Measurements from ENCODE around the gene CDCP1.
A peak's percentile ranks its signal among the peaks of the same experiment; 100 is the strongest.
"Not testable (repeated sequence)": the region's sequence is repeated elsewhere in the genome, so short reads cannot be mapped to it uniquely, and the experiment has no call there.

The CDCP1 gene

GRCh38 chr3:45071075-45071474 is 75.1 kb downstream of the CDCP1 start:
- no peak for DNase-seq (ENCODE audit: low read depth)
- no peak overlapping the region for H3K4me3 ChIP-seq (ENCODE audit: low read depth, low read length)

GRCh38 chr3:45067941-45068340 is 78.2 kb downstream of the CDCP1 start:
- no peak for DNase-seq (ENCODE audit: low read depth)

GRCh38 chr3:45067486-45067885 is 78.7 kb downstream of the CDCP1 start:
- DNase-seq (ENCODE audit: low read depth) = no peak
- H3K4me3 ChIP-seq (ENCODE audit: low read depth, low read length) = no peak overlapping the region

More at GRCh38 chr3:45067941-45068340, 78.2 kb downstream of the CDCP1 start:
- no peak overlapping the region for H3K4me3 ChIP-seq (ENCODE audit: low read depth, low read length)

- no peak for DNase-seq (ENCODE audit: low read depth)
- no peak overlapping the region for H3K4me3 ChIP-seq (ENCODE audit: low read depth, low read length)
Observed at GRCh38 chr3:45066109-45066801, 79.9 kb downstream of the CDCP1 start.

- no peak overlapping the region for H3K4me3 ChIP-seq (ENCODE audit: low read depth, low read length)
- no peak for DNase-seq (ENCODE audit: low read depth)
Observed at GRCh38 chr3:45065373-45065720, 80.8 kb downstream of the CDCP1 start.

- H3K4me3 ChIP-seq (ENCODE audit: low read depth, low read length) = no peak overlapping the region
Observed at GRCh38 chr3:45064512-45065372, 81.4 kb downstream of the CDCP1 start.

GRCh38 chr3:45062697-45063070 is 83.5 kb downstream of the CDCP1 start:
- DNase-seq (ENCODE audit: low read depth) = no peak
- no peak overlapping the region for H3K4me3 ChIP-seq (ENCODE audit: low read depth, low read length)

More at GRCh38 chr3:45064512-45065372, 81.4 kb downstream of the CDCP1 start:
- DNase-seq (ENCODE audit: low read depth) = peak; percentile 41

GRCh38 chr3:45060165-45060892 is 85.8 kb downstream of the CDCP1 start:
- no peak overlapping the region for H3K4me3 ChIP-seq (ENCODE audit: low read depth, low read length)
- no peak for DNase-seq (ENCODE audit: low read depth)

GRCh38 chr3:45059132-45059531 is 87.0 kb downstream of the CDCP1 start:
- DNase-seq (ENCODE audit: low read depth) = no peak
- H3K4me3 ChIP-seq (ENCODE audit: low read depth, low read length) = no peak overlapping the region

GRCh38 chr3:45057557-45057956 is 88.6 kb downstream of the CDCP1 start:
- no peak overlapping the region for H3K4me3 ChIP-seq (ENCODE audit: low read depth, low read length)
- no peak for DNase-seq (ENCODE audit: low read depth)

- no peak for DNase-seq (ENCODE audit: low read depth)
- no peak overlapping the region for H3K4me3 ChIP-seq (ENCODE audit: low read depth, low read length)
Observed at GRCh38 chr3:45056608-45057301, 89.4 kb downstream of the CDCP1 start.

- H3K4me3 ChIP-seq (ENCODE audit: low read depth, low read length) = no peak overlapping the region
- peak; percentile 44 for DNase-seq (ENCODE audit: low read depth)
Observed at GRCh38 chr3:45055411-45056143, 90.6 kb downstream of the CDCP1 start.

- no peak for DNase-seq (ENCODE audit: low read depth)
- no peak overlapping the region for H3K4me3 ChIP-seq (ENCODE audit: low read depth, low read length)
Observed at GRCh38 chr3:45055032-45055410, 91.2 kb downstream of the CDCP1 start.

GRCh38 chr3:45054196-45054857 is 91.9 kb downstream of the CDCP1 start:
- DNase-seq (ENCODE audit: low read depth) = peak; percentile 78
- no peak overlapping the region for H3K4me3 ChIP-seq (ENCODE audit: low read depth, low read length)

- DNase-seq (ENCODE audit: low read depth); H3K4me3 ChIP-seq (ENCODE audit: low read depth, low read length): not testable (repeated sequence)
Observed at GRCh38 chr3:45053805-45054195, 92.4 kb downstream of the CDCP1 start.

GRCh38 chr3:45051685-45052084 is 94.5 kb downstream of the CDCP1 start:
- no peak overlapping the region for H3K4me3 ChIP-seq (ENCODE audit: low read depth, low read length)
- DNase-seq (ENCODE audit: low read depth) = no peak

GRCh38 chr3:45049807-45050206 is 96.4 kb downstream of the CDCP1 start:
- no peak overlapping the region for H3K4me3 ChIP-seq (ENCODE audit: low read depth, low read length)
- DNase-seq (ENCODE audit: low read depth) = no peak

- H3K4me3 ChIP-seq (ENCODE audit: low read depth, low read length) = no peak overlapping the region
- DNase-seq (ENCODE audit: low read depth) = no peak
Observed at GRCh38 chr3:45048244-45048643, 97.9 kb downstream of the CDCP1 start.

Measured in skeletal muscle cell (primary cell).